NCI-H1105 treated with DMSO at 0.1 percent for 48 hours (cell line): ENCODE results near the gene SUMF2.
"Not testable (repeated sequence)": the region's sequence is repeated elsewhere in the genome, so short reads cannot be mapped to it uniquely, and the experiment has no call there.

Experiments used
- DNase-seq: peaks from one replicate; lab custom pipeline; 2025; lab: John Stamatoyannopoulos, UW

Gene SUMF2

DNA sequence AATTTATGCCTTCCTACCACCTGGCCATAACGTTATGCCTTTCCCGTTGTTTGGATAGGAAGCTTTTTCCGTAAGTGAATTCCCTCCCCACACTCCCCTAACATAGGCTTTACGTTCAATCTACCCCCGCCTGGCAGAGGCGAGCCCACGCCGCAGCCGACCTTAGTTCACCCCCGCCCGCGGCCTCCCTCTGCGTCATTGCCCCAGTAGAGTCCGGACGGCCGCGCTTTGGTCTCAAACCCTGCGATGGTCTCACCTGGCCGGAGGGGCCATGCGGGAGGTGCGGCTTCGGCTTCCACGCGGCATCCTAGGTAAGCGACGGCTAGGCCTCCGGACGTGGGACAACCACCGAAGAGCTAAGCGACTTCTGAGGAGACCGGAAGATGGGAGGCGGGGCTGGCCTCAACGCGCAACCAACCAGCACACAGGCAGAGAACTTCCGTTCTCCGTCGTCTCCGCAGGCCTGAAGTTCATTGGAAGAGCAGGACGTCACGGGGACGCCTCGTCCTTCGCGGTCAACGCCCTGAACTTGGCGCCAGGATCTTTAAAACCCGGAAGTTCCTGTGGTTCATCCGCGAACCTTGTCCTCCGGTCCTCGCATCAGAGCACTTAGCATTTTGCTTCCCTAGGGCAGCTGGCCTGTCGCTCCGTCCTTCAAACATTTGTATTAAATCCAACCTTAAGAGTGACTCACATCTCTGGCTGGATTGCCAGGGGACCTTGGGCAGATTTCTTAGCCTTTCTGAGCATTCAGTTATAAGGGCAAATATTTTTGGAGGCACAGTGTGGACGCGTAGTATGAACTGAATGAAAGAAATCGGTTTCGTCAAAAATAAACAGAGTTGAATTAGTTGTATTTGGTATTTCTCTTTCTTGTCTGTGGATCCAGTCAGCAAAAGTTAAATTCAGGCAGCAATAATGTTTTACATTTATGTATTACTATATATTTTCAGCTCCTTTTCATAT, 42.3 kb downstream of the SUMF2 start, which contains the start of gene CHCHD2:
CHCHD2 (minus strand) TSS at position 369 of the 966 bp plus-strand sequence; CDS start at position 306, 63 bp downstream.
- DNase-seq, result peak; percentile 99

DNA sequence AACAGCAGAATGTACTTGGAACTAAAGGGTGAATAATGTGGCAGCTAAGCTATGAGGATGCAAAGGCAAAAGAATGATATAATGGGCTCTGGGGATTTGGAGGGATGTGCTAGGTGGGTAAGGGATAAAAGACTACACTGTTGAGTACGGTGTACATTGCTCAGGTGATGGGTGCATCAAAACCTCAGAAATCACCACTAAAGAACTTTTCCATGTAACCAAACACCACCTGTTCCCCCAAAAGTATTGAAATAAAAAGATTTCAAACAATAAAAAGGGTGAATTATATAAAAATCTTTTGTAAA, 43.8 kb downstream of the SUMF2 start:
- no peak for DNase-seq

DNA sequence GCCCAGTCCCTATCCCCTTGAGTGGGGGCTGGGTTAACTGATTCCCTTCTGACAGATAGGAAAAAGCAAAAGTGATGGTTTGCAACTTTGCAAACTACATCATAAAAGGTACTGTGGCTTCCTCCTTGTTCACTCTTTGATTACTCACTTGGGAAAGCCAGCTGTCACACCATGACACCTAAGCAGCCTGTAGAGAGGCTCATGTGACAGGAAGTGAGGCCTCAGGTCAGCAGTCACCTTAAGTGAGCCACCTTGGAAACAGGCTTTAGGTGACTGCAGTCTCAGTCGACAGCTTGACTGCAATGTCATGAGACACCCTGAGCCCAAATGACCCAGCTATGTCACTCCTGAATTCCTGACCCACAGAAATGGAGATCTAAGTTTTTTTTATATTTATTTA, 46.5 kb downstream of the SUMF2 start:
- DNase-seq, result no peak

DNA sequence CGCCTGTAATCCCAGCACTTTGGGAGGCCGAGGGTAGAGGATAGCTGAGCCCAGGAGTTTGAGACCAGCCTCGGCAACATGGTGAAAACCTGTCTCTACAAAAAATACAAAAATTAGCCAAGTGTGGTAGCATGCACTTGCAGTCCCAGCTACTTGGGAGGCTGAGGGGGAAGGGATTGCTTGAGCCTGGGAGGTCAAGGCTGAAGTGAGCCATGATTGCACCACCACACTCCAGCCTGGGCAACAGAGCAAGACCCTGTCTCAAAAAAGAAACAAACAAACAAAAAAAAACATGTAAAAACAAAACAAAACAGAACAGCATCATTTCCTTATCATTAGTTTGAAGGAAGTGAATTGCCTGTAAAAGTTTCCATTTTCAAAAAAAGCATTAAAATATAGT, 48.2 kb downstream of the SUMF2 start:
- not testable (repeated sequence) for DNase-seq

DNA sequence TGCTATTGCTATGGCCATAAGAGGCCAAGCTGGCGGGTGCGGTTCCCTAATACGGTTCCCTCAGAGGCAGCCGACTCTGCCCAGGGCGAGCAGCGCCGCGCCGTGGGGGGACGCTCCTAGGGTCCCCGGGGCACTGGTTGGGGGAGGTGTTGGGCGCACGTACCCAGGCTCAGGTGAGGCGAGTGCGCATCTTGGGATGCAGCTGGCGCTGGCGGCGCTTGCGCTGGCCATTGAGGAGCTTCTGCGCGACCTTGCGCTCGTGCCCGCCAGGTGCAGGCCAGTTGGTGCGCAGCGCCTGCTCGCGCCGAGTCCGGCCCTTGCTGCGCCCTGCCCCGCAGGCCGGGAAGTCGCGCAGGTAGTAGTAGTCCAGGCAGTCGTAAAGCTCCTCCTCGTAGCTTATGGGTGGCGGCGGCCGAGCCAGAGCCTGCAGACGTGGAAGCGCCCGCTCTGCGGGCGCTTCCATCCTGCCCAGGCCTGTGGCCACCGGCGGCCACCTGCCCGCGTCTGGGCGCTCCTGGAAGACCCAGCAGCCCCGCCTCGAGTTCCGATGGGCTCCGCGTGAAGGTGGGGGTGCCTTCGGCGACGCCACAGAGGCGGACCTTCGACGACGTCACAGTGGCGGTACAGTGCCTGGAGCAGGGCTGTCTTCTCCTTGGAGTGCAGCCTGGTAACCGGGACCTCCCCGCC, 51.9 kb downstream of the SUMF2 start, which contains the start of gene NUPR2:
NUPR2 (minus strand) TSS at position 566 of the 687 bp plus-strand sequence; CDS start at position 463, 103 bp downstream.
- no peak for DNase-seq

DNA sequence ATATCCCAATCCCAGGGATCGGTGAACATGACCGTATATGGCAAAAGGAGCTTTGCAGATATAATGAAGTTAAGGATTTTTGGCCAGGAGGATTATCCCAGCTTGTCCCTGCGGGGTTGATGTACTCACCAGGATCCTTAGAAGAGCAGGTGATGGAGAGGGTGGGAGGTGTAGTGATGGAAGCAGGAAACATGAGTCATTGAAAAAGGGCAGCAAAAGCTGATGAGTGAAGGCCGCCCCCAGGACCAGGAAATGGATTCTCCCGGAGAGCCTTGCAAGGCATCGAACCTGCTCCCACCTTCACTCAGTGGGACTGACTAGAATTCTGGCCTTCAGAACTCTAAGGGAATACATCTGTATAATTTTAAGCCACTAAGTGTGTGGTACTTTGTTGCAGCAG, 57.4 kb downstream of the SUMF2 start:
- no peak for DNase-seq

DNA sequence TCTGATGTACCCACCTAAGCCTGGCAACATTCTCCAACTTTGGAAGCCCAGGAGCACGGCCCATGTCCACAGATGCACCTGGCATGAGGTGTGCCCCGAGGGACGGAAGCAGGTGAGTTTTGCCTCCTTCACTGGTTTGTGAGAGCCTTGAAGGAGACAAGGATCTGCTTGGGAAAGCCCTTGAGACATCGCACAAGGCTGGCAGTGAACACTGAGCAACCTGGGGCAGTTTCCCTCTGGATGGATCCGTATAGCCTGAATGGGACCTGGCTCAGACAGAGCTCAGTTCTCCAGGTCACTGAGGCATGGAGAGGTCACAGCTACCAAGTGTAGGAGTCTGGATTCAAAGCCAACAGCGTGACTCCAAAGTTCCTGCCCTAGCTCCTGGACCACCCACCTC, 60.9 kb downstream of the SUMF2 start:
- no peak for DNase-seq

DNA sequence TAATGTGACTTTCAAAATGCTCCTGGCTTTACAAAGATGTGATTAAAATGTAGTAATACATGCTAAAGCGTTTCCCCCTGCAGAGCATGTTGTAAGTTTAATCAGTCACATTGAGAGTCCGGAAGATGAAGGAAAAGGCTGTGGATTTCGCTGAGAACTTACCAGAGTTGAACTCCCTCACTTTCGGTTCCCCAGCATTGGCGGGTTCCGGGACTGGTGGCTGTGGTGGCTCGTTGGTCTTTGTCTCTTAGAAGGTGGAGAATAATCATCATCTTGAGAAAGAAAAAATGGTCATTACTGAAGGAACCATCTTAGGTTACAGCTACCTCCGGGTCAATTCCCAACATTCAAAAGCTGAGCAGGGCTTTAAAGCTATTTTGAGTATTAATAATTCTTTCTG, 61.7 kb downstream of the SUMF2 start:
- DNase-seq, result no peak

DNA sequence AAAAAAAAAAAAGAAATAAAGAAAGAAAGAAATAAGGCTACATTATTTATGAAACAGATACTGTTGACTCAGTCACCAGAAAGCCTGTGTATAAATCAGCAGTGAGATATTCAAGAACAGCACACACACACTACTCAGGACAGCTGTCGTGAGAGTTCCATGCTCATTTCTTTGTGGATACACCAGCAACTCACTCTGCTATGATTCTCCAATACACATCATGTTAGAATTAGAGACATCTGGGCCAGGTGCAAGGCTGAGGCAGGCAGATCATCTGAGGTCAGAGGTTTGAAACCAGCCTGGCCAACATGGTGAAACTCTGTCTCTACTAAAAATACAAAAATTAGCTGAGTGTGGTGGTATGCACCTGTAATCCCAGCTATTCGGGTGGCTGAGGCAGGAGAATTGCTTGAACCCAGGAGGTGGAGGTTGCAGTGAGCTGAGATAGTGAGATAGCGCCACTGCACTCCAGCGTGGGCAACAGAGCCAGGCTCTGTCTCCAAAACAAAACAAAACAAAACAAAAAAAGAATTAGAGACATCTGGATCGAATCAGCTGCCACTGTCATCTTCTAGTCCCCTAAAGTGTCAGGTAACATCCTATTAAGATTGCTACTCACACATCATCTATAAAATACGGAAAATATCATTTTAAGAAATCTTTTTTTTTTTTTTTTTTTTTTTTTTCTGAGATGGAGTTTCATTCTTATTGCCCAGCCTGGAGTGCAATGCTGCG, 63.3 kb downstream of the SUMF2 start:
- no peak for DNase-seq
